Astrocyte of the spinal cord (primary cell): ENCODE measurements around the gene ITPKA.

Experiments used
- DNase-seq: peaks from one replicate; pipeline ENCODE4 v3.0.0; 2011; ENCODE audit warnings: low read depth, low spot score
- H3K4me3 ChIP-seq: 2 replicates; pipeline ENCODE4 v1.5.1; 2011; ENCODE audit warnings: low read depth, mild to moderate bottlenecking, low read length, moderate library complexity
- in situ Hi-C: cut with HindIII; loops from 2 replicates; pipeline ENCODE4 v1.10.0; 2017; ENCODE audit warnings: low sequenced_read_pairs
- TF ChIP-seq, protein P1 (sequence below): IDR thresholded peaks from 2 replicates; pipeline ENCODE4 v1.5.1; 2012; ENCODE audit warnings: low read depth, mild to moderate bottlenecking, low read length, inconsistent platforms

ITPKA gene

DNA sequence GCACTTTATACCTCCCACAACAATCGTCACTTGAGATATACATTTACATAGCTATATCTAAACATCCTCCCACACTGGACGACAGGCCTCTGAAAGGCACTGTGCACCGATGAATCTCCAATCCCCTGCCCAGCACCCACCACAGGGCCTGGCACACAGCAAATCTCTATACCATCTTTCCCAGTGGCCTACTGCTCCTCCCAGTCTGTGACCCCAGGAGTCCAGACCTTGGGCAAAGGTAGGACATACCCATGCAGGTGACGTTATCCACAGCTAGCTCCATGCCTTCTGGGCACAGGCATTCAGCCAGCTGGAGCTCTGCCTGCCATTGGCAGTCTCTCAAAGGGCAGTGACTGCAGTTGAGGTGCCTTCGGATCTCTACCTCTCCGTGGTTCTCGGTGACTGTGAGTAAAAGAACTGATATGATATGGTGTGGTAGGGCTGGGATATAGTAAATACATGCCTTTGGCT is 14.2 kb downstream of the ITPKA start:
- TF ChIP-seq, protein P1, sequence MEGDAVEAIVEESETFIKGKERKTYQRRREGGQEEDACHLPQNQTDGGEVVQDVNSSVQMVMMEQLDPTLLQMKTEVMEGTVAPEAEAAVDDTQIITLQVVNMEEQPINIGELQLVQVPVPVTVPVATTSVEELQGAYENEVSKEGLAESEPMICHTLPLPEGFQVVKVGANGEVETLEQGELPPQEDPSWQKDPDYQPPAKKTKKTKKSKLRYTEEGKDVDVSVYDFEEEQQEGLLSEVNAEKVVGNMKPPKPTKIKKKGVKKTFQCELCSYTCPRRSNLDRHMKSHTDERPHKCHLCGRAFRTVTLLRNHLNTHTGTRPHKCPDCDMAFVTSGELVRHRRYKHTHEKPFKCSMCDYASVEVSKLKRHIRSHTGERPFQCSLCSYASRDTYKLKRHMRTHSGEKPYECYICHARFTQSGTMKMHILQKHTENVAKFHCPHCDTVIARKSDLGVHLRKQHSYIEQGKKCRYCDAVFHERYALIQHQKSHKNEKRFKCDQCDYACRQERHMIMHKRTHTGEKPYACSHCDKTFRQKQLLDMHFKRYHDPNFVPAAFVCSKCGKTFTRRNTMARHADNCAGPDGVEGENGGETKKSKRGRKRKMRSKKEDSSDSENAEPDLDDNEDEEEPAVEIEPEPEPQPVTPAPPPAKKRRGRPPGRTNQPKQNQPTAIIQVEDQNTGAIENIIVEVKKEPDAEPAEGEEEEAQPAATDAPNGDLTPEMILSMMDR = no peak
- no peak overlapping the region for H3K4me3 ChIP-seq
- no peak for DNase-seq
- in situ Hi-C loops = no loop called here

DNA sequence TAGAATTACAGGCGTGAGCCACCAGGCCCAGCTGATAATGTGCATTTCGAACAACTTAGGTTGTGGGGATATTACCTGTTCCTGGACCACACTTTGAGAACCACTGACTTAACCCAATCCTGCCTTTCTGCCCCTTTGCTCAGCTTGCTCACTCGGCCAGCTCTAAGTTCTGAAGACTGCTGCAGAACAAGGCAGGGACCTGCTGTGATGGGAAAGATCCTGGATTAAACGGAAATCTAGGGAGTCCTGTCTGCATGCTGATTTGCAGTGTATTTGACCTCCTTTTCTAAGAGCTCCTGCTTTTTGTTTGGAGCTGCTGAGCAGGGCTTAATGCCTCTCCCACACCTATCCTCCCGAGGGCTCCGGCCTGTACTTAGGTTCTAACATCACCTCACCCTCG is 17.1 kb downstream of the ITPKA start:
- in situ Hi-C loops = no loop called here
- TF ChIP-seq, protein P1 = no peak
- DNase-seq = no peak
- no peak overlapping the region for H3K4me3 ChIP-seq

DNA sequence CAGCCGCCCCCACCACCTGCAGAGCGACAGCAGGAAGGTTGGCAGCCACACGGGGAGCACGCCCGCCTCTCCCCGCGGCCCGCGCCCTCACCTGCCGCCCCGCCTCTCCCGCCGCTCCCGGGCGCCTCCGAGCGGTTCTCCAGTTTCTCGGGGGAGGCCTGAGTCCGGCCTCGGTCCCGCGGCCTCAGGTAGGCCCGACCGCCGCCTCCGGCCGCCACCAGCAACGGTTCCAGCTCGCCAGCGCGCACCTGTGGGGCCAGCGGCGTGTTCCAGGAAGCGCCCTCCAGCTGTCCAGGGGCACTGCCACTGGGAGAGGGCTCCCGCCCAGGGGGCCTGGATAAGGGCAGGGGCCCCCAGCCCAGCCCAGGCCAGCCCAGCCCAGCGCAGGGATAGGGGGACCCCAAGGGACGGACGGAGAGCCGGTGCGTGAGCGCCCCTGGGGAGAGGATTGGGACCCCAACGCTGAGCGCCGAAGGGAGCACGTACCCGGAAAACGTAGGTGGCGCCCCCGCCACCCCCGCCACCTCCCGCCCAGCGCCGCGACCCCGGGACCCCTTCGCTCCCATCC is 17.7 kb downstream of the ITPKA start:
- H3K4me3 ChIP-seq = no peak overlapping the region
- no peak for DNase-seq
- in situ Hi-C loops = no loop called here
- TF ChIP-seq, protein P1 = no peak

DNA sequence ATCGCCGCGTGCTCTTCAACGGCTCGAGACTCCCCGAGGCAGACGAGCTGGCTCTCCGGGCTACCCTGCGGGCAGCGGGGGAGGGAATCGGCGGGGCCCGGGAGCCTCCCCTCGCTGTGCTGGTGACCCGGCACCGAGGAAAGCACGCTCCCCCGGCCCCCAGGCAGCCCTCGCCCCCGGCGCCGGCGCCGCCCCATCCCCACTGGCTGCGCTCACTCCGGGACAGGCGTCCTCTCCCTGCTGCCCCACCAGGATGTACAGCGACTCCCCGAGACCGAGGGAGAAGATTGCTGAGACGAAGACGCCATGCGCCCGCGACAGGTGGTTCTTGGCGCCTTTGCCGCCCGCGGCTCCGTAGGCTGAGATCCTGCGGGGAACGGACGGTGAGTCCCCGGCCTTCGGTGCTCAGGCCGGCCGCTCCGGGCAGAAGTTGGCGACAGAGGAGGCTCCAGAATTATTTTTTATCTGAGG is 18.3 kb downstream of the ITPKA start:
- TF ChIP-seq, protein P1 = no peak
- no peak for DNase-seq
- no peak overlapping the region for H3K4me3 ChIP-seq
- in situ Hi-C loops = no loop called here

DNA sequence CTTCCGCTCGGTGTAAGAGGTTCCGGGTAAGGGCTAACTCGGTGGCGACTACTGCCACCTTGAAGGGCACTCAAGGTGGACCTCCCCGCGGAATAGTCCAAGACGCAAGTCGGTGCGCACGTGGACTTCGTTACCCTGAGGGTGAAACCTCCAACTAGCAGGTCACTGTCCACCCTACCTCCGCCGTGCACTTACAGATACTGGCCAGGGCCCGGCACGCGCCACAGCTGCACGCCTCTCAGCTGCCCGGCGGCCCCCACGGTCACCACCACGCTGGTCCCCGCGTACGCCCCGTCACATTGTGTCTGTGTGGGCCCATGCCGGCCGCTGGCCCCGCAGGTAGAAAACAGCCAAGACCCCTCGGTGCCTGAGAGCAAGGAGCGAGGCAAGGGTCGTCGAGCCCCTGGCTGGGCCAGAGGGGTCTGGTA is 18.9 kb downstream of the ITPKA start:
- in situ Hi-C loops = no loop called here
- DNase-seq = no peak
- TF ChIP-seq, protein P1 = no peak
- H3K4me3 ChIP-seq = peak overlapping the region; percentile 30

DNA sequence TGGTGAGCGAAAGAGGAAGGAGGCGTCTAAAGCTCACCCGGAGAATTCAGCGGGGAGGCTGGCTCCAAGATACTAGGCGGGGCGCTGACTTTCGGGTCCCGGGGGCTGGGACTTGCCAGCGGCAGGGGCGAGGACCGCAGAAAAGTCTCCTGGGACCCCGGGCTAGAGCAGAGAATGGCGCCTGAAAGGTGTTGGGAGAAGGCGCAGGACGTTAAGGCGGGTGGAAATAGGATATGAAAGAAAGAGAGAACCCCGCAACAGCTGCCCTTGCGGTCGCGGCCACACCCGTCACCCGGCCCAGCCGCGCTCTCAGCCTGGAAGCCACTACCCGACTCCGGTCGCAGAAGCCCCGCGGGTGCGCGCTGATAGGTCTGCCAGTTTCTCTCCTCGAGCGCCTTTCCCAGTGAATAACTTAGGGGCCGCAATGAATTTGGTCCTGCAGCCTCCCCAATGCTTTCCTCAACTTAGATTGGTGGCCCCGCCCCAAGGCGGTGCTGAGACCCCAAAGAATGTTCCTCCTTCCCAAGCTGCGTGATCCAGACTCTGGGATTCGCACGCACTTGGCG is 19.3 kb downstream of the ITPKA start:
- TF ChIP-seq, protein P1 = no peak
- DNase-seq = no peak
- H3K4me3 ChIP-seq = peak overlapping the region; percentile 30
- in situ Hi-C loops = no loop called here
